Fibroblast of villous mesenchyme (primary cell): ENCODE data around the gene MEI4. TPM values are rescaled to one million over a fixed set of nuclear protein-coding genes. Genes with fewer than 3 reads are reported as not detected.

Experiments used
- DNase-seq: peaks from one replicate; pipeline ENCODE4 v3.0.0-alpha.2; 2010; ENCODE audit warnings: low read depth
- H3K4me3 ChIP-seq: 2 replicates; pipeline ENCODE4 v1.5.1; 2011; ENCODE audit warnings: low read depth, mild to moderate bottlenecking, low read length
- total RNA-seq: library from RNA; depleted of rRNA; stranded (reverse); fragments of >200 nt; gene quantifications from 2 replicates; pipeline ENCODE4 v1.2.3, GENCODE V29; 2012
- TF ChIP-seq, protein P1 (sequence below): IDR thresholded peaks from 2 replicates; pipeline ENCODE4 v1.5.1; 2012; ENCODE audit warnings: low read depth, mild to moderate bottlenecking, low read length; ENCODE audit not compliant: insufficient read depth

MEI4 gene
- total RNA-seq, 1 donor, result not detected

DNA sequence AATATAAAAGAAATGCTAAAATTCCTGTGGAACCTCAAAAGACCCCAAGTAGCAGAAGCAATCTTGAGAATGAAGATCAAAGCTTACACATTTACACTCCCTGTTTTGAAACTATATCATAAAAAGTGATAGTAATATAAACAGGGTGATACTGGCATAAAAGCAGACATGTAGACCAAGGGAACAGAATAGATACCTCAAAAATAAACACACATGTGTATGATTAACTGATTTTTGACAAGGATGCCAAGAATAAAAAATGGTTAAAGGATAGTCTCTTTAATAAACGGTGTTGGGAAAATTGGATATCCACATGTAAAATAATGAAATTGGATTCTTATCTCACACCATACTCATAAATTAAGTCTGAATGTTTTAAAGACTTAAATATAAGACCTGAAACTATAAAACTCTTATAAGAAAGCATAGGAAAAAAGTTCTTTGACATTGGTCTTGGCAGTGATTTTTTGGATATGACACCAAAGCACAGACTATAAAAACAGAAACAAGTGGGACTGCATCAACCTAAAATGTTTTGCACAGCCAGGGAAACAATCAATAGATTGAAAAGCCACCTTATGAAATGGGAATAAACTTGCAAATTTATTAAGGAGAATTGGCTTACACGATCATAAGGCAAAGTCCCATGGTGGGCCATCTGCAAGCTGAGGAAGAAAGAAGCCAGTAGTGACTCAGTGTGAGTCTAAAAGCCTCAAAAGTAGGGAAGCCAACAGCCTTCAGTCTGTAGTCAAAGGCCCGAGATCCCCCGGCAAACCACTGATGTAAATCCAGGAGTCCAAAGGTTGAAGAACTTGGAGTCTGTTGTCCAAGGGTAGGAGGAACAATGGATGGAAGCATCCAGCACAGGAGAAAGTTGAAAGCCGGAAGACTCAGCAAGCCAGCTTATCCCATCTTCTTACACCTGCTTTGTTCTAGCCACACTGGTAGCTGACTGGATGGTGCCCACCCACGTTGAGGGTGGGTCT lies 144.3 kb downstream of the MEI4 start:
- TF ChIP-seq, protein P1, sequence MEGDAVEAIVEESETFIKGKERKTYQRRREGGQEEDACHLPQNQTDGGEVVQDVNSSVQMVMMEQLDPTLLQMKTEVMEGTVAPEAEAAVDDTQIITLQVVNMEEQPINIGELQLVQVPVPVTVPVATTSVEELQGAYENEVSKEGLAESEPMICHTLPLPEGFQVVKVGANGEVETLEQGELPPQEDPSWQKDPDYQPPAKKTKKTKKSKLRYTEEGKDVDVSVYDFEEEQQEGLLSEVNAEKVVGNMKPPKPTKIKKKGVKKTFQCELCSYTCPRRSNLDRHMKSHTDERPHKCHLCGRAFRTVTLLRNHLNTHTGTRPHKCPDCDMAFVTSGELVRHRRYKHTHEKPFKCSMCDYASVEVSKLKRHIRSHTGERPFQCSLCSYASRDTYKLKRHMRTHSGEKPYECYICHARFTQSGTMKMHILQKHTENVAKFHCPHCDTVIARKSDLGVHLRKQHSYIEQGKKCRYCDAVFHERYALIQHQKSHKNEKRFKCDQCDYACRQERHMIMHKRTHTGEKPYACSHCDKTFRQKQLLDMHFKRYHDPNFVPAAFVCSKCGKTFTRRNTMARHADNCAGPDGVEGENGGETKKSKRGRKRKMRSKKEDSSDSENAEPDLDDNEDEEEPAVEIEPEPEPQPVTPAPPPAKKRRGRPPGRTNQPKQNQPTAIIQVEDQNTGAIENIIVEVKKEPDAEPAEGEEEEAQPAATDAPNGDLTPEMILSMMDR, result no peak

DNA sequence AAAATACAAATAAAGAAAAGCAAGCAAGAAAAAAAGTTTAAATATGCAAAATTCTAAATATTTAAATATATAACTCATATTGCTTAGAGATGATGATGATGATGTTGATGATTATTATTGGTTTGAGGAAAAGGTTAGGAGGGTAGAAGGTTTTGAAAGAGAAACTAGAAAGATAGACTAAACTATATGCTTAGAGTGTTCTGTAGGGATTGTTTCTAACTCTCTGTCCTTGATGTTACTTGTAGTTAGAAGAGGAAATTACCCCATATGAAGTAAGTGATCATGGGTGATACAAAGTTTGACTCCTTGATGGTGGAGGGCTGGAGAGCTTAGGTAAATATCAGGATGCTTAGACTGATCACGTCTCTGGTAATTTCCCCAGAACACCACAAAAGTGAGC lies 159.5 kb downstream of the MEI4 start:
- no peak for DNase-seq
- TF ChIP-seq, protein P1, result no peak
- no peak overlapping the region for H3K4me3 ChIP-seq

More for the DNA sequence above, 144.3 kb downstream of the MEI4 start:
- no peak overlapping the region for H3K4me3 ChIP-seq
- no peak for DNase-seq

DNA sequence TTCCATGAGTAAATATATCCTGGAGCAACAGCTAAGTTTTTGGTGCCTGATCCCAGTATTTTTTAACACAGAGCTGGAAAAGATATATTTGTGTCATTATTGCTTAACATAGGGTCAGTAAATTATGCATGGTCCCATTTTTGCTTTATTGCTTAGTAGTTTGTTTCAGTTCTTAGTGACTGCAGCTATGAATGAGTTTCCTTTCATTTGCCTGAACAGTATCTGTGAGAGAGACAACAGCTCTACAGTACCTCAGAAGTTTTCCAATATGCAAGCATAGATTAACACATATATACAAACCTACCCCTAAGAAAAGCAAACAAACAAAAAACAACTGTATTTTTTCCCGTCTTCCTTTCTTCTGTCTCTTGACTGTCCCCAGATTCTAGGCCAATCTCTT lies 160.3 kb downstream of the MEI4 start:
- no peak for DNase-seq
- TF ChIP-seq, protein P1, result no peak
- no peak overlapping the region for H3K4me3 ChIP-seq

DNA sequence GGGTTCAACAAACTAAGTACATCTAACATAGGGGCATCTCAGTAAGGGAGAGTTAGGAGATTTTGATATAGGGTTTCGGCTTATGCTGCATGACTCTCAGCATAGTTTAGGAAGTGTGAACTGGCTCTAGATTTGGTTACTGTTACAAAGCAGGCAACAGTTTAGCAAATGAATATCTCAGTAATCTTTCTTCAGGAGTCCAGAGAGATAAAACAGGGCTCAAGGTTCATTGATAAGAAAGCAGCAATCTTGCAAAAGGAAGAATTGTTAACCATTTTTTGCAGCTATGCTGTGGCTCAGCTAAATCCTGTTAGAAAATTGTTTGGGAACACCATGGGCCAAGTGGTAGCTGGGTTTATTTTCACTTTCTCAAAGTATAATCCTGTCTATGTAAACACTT lies 161.3 kb downstream of the MEI4 start:
- TF ChIP-seq, protein P1, result no peak
- no peak for DNase-seq
- no peak overlapping the region for H3K4me3 ChIP-seq

DNA sequence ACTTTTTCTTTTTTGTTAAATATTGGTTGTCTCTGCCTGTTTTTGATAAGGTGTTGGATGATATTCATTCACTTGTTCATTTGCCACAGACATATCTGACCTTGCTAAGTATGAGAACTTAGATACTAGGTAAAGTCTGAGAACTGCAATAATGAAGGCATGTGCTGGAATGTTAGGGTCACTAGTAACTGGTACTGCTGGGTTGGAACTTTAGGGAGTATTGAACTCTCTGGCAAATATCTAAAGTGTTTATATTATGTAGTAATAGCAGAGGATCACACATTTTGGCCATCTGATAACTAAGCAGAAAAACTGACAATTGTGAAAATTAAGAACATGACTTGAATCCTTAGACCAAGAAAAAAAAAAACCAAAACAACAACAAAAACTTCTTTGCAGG lies 162.7 kb downstream of the MEI4 start:
- no peak overlapping the region for H3K4me3 ChIP-seq
- TF ChIP-seq, protein P1, result no peak
- DNase-seq, result no peak

DNA sequence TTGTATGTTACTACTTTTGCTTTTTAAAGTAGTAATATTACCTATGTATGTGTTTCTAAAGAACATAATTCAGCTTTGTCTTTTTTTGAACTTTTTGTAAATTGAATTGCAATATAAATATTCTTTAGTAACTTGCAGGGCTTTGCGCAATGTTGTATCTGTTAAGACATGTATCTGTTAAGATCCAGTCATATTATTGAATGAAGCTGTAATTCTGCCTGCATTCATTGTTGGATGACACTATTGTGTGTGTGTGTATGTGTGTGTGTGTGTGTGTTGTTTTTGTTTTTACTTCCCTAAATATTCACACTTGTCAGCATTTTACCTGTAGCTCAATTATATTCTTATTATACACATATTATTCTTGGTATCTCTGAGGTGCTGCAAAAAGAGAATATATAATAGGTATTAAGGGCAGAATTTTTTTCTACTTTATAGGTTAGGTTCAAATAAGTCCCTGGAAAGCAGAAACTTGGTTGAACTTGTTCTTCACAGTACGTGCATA lies 164.0 kb downstream of the MEI4 start:
- no peak for DNase-seq
- TF ChIP-seq, protein P1, result no peak
- H3K4me3 ChIP-seq, result no peak overlapping the region

DNA sequence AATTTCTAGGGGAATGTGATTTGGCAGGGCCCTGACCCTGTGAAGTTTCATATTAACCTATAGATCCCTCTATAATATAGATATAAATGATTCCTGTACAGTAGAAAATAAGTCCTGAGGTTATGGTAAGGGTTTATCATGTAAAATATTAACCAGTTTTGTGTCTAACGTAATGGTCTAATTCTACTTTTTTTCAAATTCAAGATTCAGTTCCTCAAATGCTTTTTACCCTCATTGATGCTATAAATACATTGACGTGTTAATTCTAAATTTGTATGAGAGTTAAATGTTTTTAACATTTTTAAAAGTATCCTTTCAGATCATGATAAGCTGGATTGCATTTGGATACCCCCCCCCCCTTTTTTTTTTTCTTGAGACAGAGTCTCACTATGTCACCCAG lies 169.4 kb downstream of the MEI4 start:
- TF ChIP-seq, protein P1, result no peak
- H3K4me3 ChIP-seq, result no peak overlapping the region
- DNase-seq, result no peak
